GM21619 (cell line): Measurements from ENCODE around the gene SLC50A1.
A peak's percentile ranks its signal among the peaks of the same experiment; 100 is the strongest.

ENCODE experiments used
- ATAC-seq: cut with Tn5 transposase; IDR thresholded peaks from one replicate; pipeline ENCODE4 v1.9.1; 2021; ENCODE audit not compliant: unreplicated experiment

Gene SLC50A1

GRCh38 chr1:155182052-155182550, 46.4 kb downstream of the SLC50A1 start:
- ATAC-seq = no peak

GRCh38 chr1:155183775-155184221, 48.1 kb downstream of the SLC50A1 start:
- ATAC-seq = no peak

- no peak for ATAC-seq
Measured at GRCh38 chr1:155184351-155184811, 48.7 kb downstream of the SLC50A1 start.

DNA sequence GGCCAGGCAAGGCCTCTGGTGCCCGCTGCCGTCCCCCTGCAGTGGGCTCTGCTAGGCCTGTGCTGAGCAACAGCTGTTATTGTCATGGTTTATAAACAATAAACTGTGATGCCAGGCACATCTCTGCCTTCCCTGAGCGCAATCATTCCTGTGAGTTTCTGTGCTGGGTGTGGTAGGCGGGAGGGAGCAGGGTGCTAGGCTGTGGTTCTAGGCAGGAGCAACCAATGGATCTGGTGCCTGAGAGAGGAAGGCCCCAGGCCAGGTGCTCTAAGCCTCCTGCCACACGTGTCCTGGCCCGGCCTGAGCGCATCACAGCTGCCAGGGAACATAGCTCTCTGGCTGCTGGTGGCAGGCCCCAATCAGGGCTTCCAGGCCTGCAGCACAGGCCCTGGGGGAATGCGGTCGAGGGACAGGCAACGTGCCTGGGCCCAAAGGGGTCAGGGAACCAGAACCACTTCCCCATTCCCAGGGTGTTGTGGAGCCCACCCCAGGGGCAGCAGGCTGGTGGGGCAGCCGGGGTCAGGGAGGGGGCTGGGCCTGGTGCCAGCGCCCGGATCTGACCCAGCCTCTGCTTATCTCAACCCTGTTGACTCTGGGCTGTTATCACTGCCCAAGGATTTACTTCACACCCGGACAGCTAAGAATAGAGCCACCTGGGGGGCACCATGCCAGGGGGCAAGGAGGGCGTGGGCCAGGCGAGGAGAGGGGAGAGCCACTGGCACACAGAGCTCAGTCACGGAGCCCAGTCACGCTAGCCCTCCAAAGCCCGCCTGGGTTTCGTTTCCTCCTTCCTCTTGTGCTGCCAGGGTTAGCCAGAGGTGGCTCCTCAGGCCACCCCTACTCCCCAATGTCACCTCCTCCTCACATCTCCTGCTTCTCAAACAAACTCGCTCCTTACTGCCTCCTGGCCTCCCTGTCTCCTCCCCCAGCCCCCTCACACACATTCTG, 49.5 kb downstream of the SLC50A1 start:
- ATAC-seq = peak; percentile 79

GRCh38 chr1:155185783-155186066, 50.1 kb downstream of the SLC50A1 start:
- no peak for ATAC-seq

DNA sequence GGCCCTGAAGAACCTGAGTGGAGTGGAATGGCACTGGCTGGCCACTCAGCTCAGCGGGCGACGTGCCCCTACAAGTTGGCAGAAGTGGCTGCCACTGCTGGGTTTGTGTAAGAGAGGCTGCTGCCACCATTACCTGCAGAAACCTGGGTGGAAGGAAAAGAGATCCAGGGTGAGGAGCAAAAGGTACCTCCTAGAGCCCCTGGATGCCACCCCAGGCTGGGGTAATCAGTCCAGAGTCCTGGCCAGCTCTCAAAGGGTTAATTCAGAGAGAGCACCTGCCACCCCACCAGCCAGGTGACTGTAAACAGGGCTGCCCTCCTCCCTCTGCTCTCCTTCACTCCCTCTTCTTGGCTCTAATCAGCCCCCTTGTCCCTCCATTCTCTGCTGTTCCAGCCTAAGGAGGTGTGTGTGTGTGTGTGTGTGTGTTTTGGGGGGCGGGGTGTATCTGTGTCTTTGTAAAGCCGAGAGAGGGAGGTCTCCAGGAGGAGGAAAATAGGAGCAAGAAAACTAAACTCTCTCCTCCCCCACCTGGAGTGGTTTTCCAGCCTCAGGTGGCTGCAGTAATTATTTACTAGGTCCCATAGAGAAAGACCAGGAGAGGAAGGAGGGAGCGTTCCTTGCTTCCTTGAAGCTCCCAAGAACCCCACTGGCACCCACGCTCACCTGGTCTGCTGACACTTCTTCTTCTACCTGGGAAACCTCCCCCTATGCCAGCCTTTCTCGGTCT, 50.6 kb downstream of the SLC50A1 start:
- no peak for ATAC-seq

- no peak for ATAC-seq
Measured at GRCh38 chr1:155186794-155187455, 51.3 kb downstream of the SLC50A1 start.

- no peak for ATAC-seq
Measured at GRCh38 chr1:155187456-155187891, 51.8 kb downstream of the SLC50A1 start.

DNA sequence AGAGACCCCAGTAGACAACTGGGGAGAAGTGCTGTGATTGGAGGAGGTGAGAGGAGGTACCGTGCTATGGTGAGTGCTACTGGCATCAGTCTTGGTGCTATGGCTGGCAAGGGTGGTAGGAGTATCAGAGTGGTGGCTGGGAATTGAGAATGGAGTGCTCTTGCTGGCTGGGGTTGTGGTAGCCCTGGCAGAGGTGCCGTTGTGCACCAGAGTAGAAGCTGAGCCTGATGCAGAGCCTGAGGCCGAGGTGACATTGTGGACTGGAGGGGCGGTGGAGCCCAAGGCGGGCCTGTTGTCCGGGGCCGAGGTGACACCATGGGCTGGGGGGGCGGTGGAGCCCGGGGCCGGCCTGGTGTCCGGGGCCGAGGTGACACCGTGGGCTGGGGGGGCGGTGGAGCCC, 52.6 kb downstream of the SLC50A1 start:
- no peak for ATAC-seq
